Measurements from ENCODE around the gene FOXP1.

GRCh38 chr3:71039332-71039731, 544.2 kb downstream of the FOXP1 start:
- TF ChIP-seq EZH2 (IDR thresholded peaks at IDR 0.05; ENCODE audit: borderline replicate concordance) (no peak), CTCF (IDR thresholded peaks at IDR 0.05; ENCODE audit: poor library complexity) (no peak), EZH2phosphoT487 (IDR thresholded peaks at IDR 0.05; ENCODE audit: low read depth, severe bottlenecking, unreplicated experiment) (no peak)
